Natural killer cell (primary cell): ENCODE measurements around the gene PADI1. TPM values are rescaled to one million over a fixed set of nuclear protein-coding genes. Genes with fewer than 3 reads are reported as not detected.

Experiments used
- ATAC-seq, 3 donors: fragments of 150-1000 bp in 2 of 3; fragments of 200-7000 bp in 1 of 3; cut with Tn5 transposase; 1 replicate in 1 of 3; 2 replicates in 2 of 3; pipeline ENCODE4 v1.10.0; 2021; ENCODE audit warnings: mild to moderate bottlenecking in 2 of 3, moderate library complexity in 2 of 3
- DNase-seq, 2 donors: peaks; one replicate each; pipeline versions ENCODE4 v3.0.0 to v3.0.0-alpha.2; 2013 to 2021; ENCODE audit warnings: mixed read lengths in 1 of 2
- H3K27ac ChIP-seq: one replicate; pipeline ENCODE4 v1.5.1; 2013; ENCODE audit warnings: mild to moderate bottlenecking, low read length
- H3K27me3 ChIP-seq: one replicate; pipeline ENCODE4 v1.6.1; 2013; ENCODE audit warnings: low read length; ENCODE audit not compliant: control insufficient read depth, insufficient read depth
- H3K36me3 ChIP-seq: one replicate; pipeline ENCODE4 v1.6.1; 2013; ENCODE audit warnings: low read length; ENCODE audit not compliant: control insufficient read depth, insufficient read depth
- H3K4me1 ChIP-seq: one replicate; pipeline ENCODE4 v1.6.1; 2013; ENCODE audit warnings: low read length; ENCODE audit not compliant: control insufficient read depth, insufficient read depth
- H3K4me3 ChIP-seq: one replicate; pipeline ENCODE4 v1.5.1; 2013; ENCODE audit warnings: low read length
- H3K9me3 ChIP-seq: one replicate; pipeline ENCODE4 v1.6.1; 2013; ENCODE audit warnings: low read length; ENCODE audit not compliant: control insufficient read depth, insufficient read depth
- H3K27ac Mint-ChIP-seq, 2 donors: one replicate each; pipeline ENCODE4 v1.8.0; 2022; ENCODE audit warnings: mild to moderate bottlenecking in 2 of 2, mixed read lengths in 2 of 2, moderate library complexity in 1 of 2
- H3K27me3 Mint-ChIP-seq, 2 donors: one replicate each; pipeline ENCODE4 v1.8.0; 2022; ENCODE audit warnings: low read depth in 2 of 2, mixed read lengths in 2 of 2
- H3K36me3 Mint-ChIP-seq: one replicate; pipeline ENCODE4 v1.8.0; 2022; ENCODE audit warnings: mixed read lengths
- H3K4me1 Mint-ChIP-seq, 2 donors: one replicate each; pipeline ENCODE4 v1.8.0; 2022; ENCODE audit warnings: mixed read lengths in 2 of 2
- H3K4me3 Mint-ChIP-seq: one replicate; pipeline ENCODE4 v1.8.0; 2022; ENCODE audit warnings: mild to moderate bottlenecking, moderate library complexity, mixed read lengths
- H3K9me3 Mint-ChIP-seq, 2 donors: one replicate each; pipeline ENCODE4 v1.8.0; 2022; ENCODE audit warnings: mixed read lengths in 2 of 2
- CTCF ChIP-seq: fragments of 200-600 bp; IDR thresholded peaks from one replicate; pipeline ENCODE4 v1.8.0; 2022; ENCODE audit warnings: antibody characterized with exemption
- WGBS: methylation state at CpG from one replicate; pipeline ENCODE4 v1.1.7; 2013; ENCODE audit warnings: missing lambda C conversion rate; ENCODE audit not compliant: insufficient coverage; 5-methylcytosine and 5-hydroxymethylcytosine counted together
- intact Hi-C: fragments of 100-400 bp; cut with micrococcal nuclease; formaldehyde crosslinking; loops from one replicate; pipeline ENCODE4 v1.14.2; 2022
- total RNA-seq, 4 donors: library from RNA; stranded (reverse); fragments of 120-200 nt in 1 of 4; gene quantifications; one replicate each; pipeline versions ENCODE4 v1.2.3 to v1.2.4, GENCODE V29; 2013 to 2022

Gene PADI1
- not detected for total RNA-seq
- not detected for total RNA-seq (2013)

DNA sequence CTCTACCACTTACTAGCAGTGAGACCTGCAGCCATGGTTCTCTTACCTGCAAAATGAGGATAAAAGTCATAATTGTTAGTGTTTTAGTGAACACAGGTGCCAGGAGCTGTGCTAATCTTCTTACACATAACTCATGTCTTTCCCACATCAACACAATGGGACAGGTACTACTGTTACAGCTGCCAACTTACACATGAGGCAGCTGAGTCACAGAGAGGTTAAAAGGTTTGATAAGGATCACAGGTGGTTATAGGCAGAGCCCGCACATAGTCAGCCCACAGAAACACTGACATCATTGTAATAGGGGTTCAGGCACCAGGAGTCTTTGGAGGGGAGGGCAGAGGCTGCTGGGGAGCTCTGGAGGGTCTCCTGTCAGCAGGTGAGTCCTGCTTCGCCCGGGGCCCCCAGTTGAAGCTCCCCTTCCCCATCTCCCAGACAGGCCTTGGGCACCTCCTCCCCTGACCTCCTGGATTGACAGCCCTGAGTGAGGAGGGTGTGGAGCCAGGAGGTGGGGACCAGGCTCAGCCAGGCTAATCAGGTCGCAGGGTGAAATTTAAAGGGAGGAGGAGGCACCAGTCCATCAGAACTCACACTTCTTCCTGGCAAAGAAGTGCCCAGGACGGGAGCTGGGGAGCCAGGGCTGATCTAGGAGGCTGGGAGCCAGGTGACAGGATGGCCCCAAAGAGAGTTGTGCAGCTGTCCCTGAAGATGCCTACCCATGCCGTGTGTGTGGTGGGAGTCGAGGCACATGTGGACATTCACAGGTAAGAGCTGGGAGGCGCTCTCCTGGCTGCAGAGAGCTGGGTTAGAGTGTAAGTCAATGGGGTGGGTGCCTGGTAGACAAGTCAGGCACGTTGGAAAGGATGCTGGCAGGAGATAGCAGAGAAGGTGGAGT is at the start of gene PADI1:
Gene PADI1, plus strand, starts transcription at position 583 of the 895 bp plus-strand sequence. Its CDS starts 90 bp downstream, at position 673.
- Histone ChIP-seq H3K4me3 (no peak within 1 kb of the TSS), H3K27ac (no peak within 1 kb of the TSS), H3K36me3 (no peaks in the 10 kb centered on the region), H3K9me3 (no peaks in the 10 kb centered on the region), H3K27me3 (no peaks in the 10 kb centered on the region), H3K4me1 (peaks cover 27% of the 10 kb centered on the region)
- H3K27ac Mint-ChIP-seq = peak within 1 kb of the TSS in 1 of 2 donors; percentile 56
- no peak for DNase-seq
- no peak for ATAC-seq
- peaks cover 11 to 28% of the 10 kb centered on the region in 2 donors for H3K4me1 Mint-ChIP-seq
- intact Hi-C loops = no loop called here
- H3K9me3 Mint-ChIP-seq = no peaks in the 10 kb centered on the region
- TF ChIP-seq CTCF = no peak
- 81% methylated on average over 7 of the region's 9 CpGs for WGBS
- no peak within 1 kb of the TSS for H3K4me3 Mint-ChIP-seq
- H3K36me3 Mint-ChIP-seq = no peaks in the 10 kb centered on the region
- H3K27me3 Mint-ChIP-seq = peaks cover 18 to 30% of the 10 kb centered on the region in 2 donors

GRCh38 chr1:17155257-17155920 is 49.5 kb upstream of the PADI1 start:
- peaks cover 24% of the 10 kb centered on the region in 2 donors for H3K27me3 Mint-ChIP-seq
- H3K9me3 ChIP-seq = peaks cover 27% of the 10 kb centered on the region
- intact Hi-C loops = no loop called here
- H3K4me3 ChIP-seq = no peak overlapping the region
- H3K27ac ChIP-seq = no peak overlapping the region
- DNase-seq (no peak), ATAC-seq (no peak)
- H3K36me3 Mint-ChIP-seq = peaks cover 40% of the 10 kb centered on the region
- no peaks in the 10 kb centered on the region for H3K36me3 ChIP-seq
- no peaks in the 10 kb centered on the region for H3K4me1 ChIP-seq
- H3K27me3 ChIP-seq = no peaks in the 10 kb centered on the region
- TF ChIP-seq CTCF = no peak
- no peak overlapping the region for H3K27ac Mint-ChIP-seq
- peaks cover 0 to 5% of the 10 kb centered on the region in 2 donors for H3K4me1 Mint-ChIP-seq
- 56% methylated on average over 1 of the region's 2 CpGs for WGBS
- no peak overlapping the region for H3K4me3 Mint-ChIP-seq
- peaks cover 8 to 24% of the 10 kb centered on the region in 2 donors for H3K9me3 Mint-ChIP-seq

- Mint-ChIP-seq H3K9me3 (peaks cover 8 to 24% of the 10 kb centered on the region in 2 donors), H3K4me1 (peaks cover 0 to 5% of the 10 kb centered on the region in 2 donors), H3K36me3 (peaks cover 38% of the 10 kb centered on the region), H3K27me3 (peaks cover 22% of the 10 kb centered on the region in 2 donors), H3K4me3 (no peak overlapping the region), H3K27ac (no peak overlapping the region)
- Histone ChIP-seq H3K27me3 (no peaks in the 10 kb centered on the region), H3K4me1 (no peaks in the 10 kb centered on the region), H3K9me3 (peaks cover 27% of the 10 kb centered on the region), H3K27ac (no peak overlapping the region), H3K4me3 (no peak overlapping the region), H3K36me3 (no peaks in the 10 kb centered on the region)
- DNase-seq = no peak
- intact Hi-C loops = no loop called here
- no peak for TF ChIP-seq CTCF
- WGBS = 48% methylated on average over 2 of the region's 3 CpGs
- no peak for ATAC-seq
Measured at GRCh38 chr1:17156108-17156507, 48.8 kb upstream of the PADI1 start.
